ENCODE results near the gene YES1. TPM values are rescaled to one million over a fixed set of nuclear protein-coding genes. Genes with fewer than 3 reads are reported as not detected.

Gene YES1
- total RNA-seq = 100 to 1,000 TPM in 2 of 4 donors, 10 to 100 TPM in 2; 49.4 to 128 (median 96.0) TPM

DNA sequence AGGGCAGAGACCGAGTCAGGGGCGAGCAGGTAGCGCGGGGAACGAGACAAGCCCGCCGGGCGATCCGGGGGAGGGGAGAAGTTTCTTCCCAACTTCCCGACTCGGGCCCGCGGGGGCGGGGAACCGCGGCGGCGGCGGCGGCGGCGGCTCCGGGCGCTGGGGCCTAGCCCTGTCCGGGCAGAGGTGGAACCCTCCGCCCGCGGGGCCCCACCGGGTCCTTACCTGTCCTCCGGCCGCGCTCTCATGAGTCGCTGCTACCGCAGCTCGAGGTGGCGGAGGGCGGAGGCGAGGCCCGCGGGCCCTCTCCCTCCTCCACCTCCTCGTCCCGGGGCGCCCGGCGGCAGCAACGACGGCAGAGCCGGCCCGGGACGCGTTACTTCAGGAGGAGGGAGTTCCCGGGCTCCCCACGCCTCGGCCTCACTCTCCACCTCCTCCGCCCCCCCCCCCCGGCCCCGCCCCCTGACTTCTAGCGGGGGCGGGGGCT is at the start of gene YES1:
YES1 (minus strand) TSS at position 351 of the 484 bp plus-strand sequence. CDS start 55,415 bp downstream, outside the sequence.
- intact Hi-C loops (cut with DNase I; ENCODE audit: low total_unique reads) = no loop called here
- no peaks in the 10 kb centered on the region for H3K36me3 ChIP-seq
- no peaks in the 10 kb centered on the region for H3K9me3 ChIP-seq
- H3K27ac ChIP-seq = peak within 1 kb of the TSS; percentile 93 to 99 (median 96)
- peaks cover 4 to 49% (median 11%) of the 10 kb centered on the region in 4 donors for H3K4me1 ChIP-seq
- 1% methylated on average over 36 of the region's 59 CpGs; no CpG with 5 or more reads in 1 of the 2 donors for WGBS, 2 donors (ENCODE audit: low coverage in 1 of 2)
- H3K27me3 ChIP-seq = no peaks in the 10 kb centered on the region
- H3K4me3 ChIP-seq = peak within 1 kb of the TSS; percentile 82 to 98 (median 93)
- in situ Hi-C loops (cut with MboI; ENCODE audit: low pct_ligation_motif_present in 1 of 4, low pct_unique_long_range_greater_than_20kb in 1 of 4, low sequenced_read_pairs in 3 of 4) = no loop called here
- peak; percentile 78 for DNase-seq
- TF ChIP-seq EP300 (IDR thresholded peaks at IDR 0.05; ENCODE audit: low read depth) = no peak
- peak; percentile 62 to 74 (median 73) for TF ChIP-seq POLR2AphosphoS5 (IDR thresholded peaks at IDR 0.05)
- TF ChIP-seq POLR2A (IDR thresholded peaks at IDR 0.05) = peak; percentile 66

DNA sequence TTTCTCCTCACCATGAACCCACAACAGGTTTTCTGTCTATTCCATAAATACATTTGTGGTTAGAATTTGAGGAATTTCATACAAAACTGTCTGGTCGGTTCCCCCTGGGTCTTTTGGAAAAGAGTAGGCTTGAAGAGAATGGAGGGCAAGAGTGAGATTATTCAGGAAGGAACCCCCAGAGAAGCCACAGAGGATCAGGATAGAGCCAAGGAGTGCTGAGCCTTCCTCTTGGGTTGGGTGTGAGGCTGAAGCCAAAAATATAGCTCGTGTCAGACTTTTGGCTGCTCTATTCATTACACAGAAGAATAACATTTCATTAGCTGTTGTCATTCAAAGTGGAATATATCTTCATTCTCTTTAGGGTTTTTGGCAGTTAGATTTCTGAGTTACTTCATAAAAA is 45.9 kb upstream of the YES1 start:
- intact Hi-C loops (cut with DNase I; ENCODE audit: low total_unique reads) (no loop called here), in situ Hi-C loops (cut with MboI; ENCODE audit: low pct_ligation_motif_present in 1 of 4, low pct_unique_long_range_greater_than_20kb in 1 of 4, low sequenced_read_pairs in 3 of 4) (loop anchor here in 2 of 4 donors (25.0 kb wide), 2 partner anchors 1679 to 1704 kb away; partner anchors contain the start of genes METTL4 (in 1 of the 2) and NDC80 (in 1 of the 2))
- WGBS, 2 donors (ENCODE audit: low coverage in 1 of 2) = 44 to 51% methylated on average over 2 of the region's 2 CpGs
- no peak for DNase-seq
- H3K9me3 ChIP-seq = no peaks in the 10 kb centered on the region
- TF ChIP-seq POLR2AphosphoS5 (IDR thresholded peaks at IDR 0.05) (no peak), EP300 (IDR thresholded peaks at IDR 0.05; ENCODE audit: low read depth) (no peak), POLR2A (IDR thresholded peaks at IDR 0.05) (no peak)
- TF ChIP-seq, protein P1, sequence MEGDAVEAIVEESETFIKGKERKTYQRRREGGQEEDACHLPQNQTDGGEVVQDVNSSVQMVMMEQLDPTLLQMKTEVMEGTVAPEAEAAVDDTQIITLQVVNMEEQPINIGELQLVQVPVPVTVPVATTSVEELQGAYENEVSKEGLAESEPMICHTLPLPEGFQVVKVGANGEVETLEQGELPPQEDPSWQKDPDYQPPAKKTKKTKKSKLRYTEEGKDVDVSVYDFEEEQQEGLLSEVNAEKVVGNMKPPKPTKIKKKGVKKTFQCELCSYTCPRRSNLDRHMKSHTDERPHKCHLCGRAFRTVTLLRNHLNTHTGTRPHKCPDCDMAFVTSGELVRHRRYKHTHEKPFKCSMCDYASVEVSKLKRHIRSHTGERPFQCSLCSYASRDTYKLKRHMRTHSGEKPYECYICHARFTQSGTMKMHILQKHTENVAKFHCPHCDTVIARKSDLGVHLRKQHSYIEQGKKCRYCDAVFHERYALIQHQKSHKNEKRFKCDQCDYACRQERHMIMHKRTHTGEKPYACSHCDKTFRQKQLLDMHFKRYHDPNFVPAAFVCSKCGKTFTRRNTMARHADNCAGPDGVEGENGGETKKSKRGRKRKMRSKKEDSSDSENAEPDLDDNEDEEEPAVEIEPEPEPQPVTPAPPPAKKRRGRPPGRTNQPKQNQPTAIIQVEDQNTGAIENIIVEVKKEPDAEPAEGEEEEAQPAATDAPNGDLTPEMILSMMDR (IDR thresholded peaks at IDR 0.05) = no peak
- no peaks in the 10 kb centered on the region for H3K36me3 ChIP-seq
- no peaks in the 10 kb centered on the region for H3K4me1 ChIP-seq
- H3K4me3 ChIP-seq = no peak overlapping the region
- H3K27me3 ChIP-seq = peaks cover 11% of the 10 kb centered on the region
- no peak overlapping the region for H3K27ac ChIP-seq

DNA sequence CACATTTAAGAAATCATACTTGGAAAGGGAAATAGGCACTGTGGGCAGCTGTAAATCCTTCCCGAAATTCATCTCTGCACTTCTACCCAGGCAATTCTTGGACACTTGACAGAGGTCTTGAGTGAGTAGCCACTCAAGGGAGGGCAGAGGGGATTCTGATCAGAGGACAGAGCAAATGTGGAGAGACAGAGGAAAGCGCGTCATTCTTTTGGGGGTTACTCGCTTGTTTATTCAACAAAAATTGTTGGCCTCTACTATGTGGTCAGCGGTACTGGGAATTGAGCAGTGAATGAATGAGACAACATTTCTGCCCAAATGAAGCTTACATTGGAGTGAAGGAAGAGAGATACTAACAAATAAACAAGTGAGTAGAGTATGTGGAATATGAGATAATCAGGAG is 41.4 kb upstream of the YES1 start:
- TF ChIP-seq EP300 (IDR thresholded peaks at IDR 0.05; ENCODE audit: low read depth) = no peak
- no peak for TF ChIP-seq POLR2AphosphoS5 (IDR thresholded peaks at IDR 0.05)
- no peak for TF ChIP-seq POLR2A (IDR thresholded peaks at IDR 0.05)
- TF ChIP-seq, protein P1 (IDR thresholded peaks at IDR 0.05) = no peak
- H3K27ac ChIP-seq = no peak overlapping the region
- H3K36me3 ChIP-seq = no peaks in the 10 kb centered on the region
- intact Hi-C loops (cut with DNase I; ENCODE audit: low total_unique reads) (no loop called here), in situ Hi-C loops (cut with MboI; ENCODE audit: low pct_ligation_motif_present in 1 of 4, low pct_unique_long_range_greater_than_20kb in 1 of 4, low sequenced_read_pairs in 3 of 4) (loop anchor here in 2 of 4 donors (25.0 kb wide), 2 partner anchors 1684 to 1709 kb away; partner anchors contain the start of genes METTL4 (in 1 of the 2) and NDC80 (in 1 of the 2))
- H3K4me1 ChIP-seq = peaks cover 0 to 5% (median 2%) of the 10 kb centered on the region in 4 donors
- no peaks in the 10 kb centered on the region for H3K27me3 ChIP-seq
- WGBS, 2 donors (ENCODE audit: low coverage in 1 of 2) = 80 to 96% methylated on average over 5 of the region's 5 CpGs
- H3K4me3 ChIP-seq = no peak overlapping the region
- no peak for DNase-seq
- H3K9me3 ChIP-seq = no peaks in the 10 kb centered on the region

DNA sequence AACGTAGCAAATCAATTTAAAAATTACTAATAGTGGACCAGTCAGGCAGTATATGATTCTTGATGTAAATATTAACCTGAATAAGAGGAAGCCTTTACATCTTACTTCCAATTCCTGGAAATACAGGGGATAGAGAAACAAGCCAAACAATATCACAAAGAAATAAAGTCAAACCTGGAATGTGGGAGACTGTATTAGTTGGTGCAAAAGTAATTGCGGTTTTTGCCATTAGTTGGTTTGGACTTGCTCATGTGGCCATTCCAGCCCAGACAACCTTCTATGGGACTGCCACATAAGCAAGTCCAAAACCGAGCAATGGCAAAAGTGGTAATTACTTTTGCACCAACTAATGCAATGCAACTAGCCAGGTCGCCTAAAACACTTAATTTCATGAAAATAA is 38.9 kb upstream of the YES1 start:
- intact Hi-C loops (cut with DNase I; ENCODE audit: low total_unique reads) = no loop called here
- no peak overlapping the region for H3K4me3 ChIP-seq
- H3K36me3 ChIP-seq = no peaks in the 10 kb centered on the region
- WGBS, 2 donors (ENCODE audit: low coverage in 1 of 2) = 78 to 81% methylated on average over 1 to 4 of the region's 4 CpGs
- in situ Hi-C loops (cut with MboI; ENCODE audit: low pct_ligation_motif_present in 1 of 4, low pct_unique_long_range_greater_than_20kb in 1 of 4, low sequenced_read_pairs in 3 of 4) = loop anchor here in 2 of 4 donors (25.0 kb wide), 2 partner anchors 1686 to 1711 kb away; partner anchors contain the start of genes METTL4 (in 1 of the 2) and NDC80 (in 1 of the 2)
- H3K9me3 ChIP-seq = no peaks in the 10 kb centered on the region
- DNase-seq = no peak
- no peaks in the 10 kb centered on the region for H3K27me3 ChIP-seq
- no peak for TF ChIP-seq POLR2AphosphoS5 (IDR thresholded peaks at IDR 0.05)
- TF ChIP-seq POLR2A (IDR thresholded peaks at IDR 0.05) = no peak
- TF ChIP-seq EP300 (IDR thresholded peaks at IDR 0.05; ENCODE audit: low read depth) = no peak
- TF ChIP-seq, protein P1 (IDR thresholded peaks at IDR 0.05) = no peak
- no peak overlapping the region for H3K27ac ChIP-seq
- peaks cover 0 to 9% (median 3%) of the 10 kb centered on the region in 4 donors for H3K4me1 ChIP-seq

All from transverse colon (tissue), 4 donors.